NB4 (cell line): Measurements from ENCODE around the gene NCAM1.

ENCODE experiments used
- CTCF ChIP-seq: IDR thresholded peaks from one replicate; pipeline ENCODE4 v1.5.1; 2012; ENCODE audit warnings: low read depth, low read length
- MAX ChIP-seq: IDR thresholded peaks from 2 replicates; pipeline ENCODE4 v1.6.1; 2011; ENCODE audit warnings: low read depth, low read length
- POLR2A ChIP-seq: IDR thresholded peaks from 2 replicates; pipeline ENCODE4 v1.6.1; 2011; ENCODE audit warnings: mild to moderate bottlenecking; ENCODE audit not compliant: insufficient read length; ENCODE audit errors: extremely low read depth

GRCh38 chr11:113096648-113097047 is 135.4 kb downstream of the NCAM1 start:
- TF ChIP-seq CTCF (no peak), POLR2A (no peak), MAX (no peak)
